Measurements from ENCODE around the gene CFAP46. TPM values are rescaled to one million over a fixed set of nuclear protein-coding genes. Genes with fewer than 3 reads are reported as not detected.
A peak's percentile ranks its signal among the peaks of the same experiment; 100 is the strongest.

Gene CFAP46
- total and polyA plus RNA-seq, 10 of the 15 experiments (the other 5 are each of a cell fraction or from before 2014, with no cell fraction given): 0.01 to 0.18 (median 0.03) TPM; not detected in 7

DNA sequence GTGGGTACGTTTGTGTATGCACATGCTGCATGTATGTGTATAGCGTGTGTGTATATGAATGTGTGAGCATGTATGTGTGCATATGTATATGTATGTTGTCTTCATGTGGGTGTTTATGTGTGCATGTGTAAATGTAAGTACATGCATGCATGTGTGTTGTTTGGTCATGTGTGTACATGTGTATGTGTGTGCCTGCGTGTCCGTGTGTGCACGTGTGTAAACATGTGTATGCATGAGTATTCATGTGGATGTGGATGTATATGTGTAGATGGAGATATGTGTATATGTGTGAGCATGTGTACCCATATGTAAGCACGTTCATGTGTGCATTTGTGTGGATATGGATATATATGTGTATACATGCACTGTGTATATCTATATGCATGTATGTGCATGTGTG, 5.5 kb upstream of the CFAP46 start:
- no peaks in the 10 kb centered on the region for H3K9me3 ChIP-seq (replicated peaks; ENCODE audit: control insufficient read depth, insufficient read depth, low read length)
- RAD21 ChIA-PET (ENCODE audit: unreplicated experiment): no interaction called here
- H3K4me1 ChIP-seq (ENCODE audit: control insufficient read depth, insufficient read depth, low read length): no peaks in the 10 kb centered on the region
- H3K36me3 ChIP-seq (ENCODE audit: control insufficient read depth in 2 of 2, insufficient read depth in 2 of 2, low read length in 1 of 2): no peaks in the 10 kb centered on the region
- WGBS (ENCODE audit: insufficient coverage, insufficient replicate concordance, low lambda C conversion rate, missing lambda C conversion rate): 32% methylated on average over 6 of the region's 6 CpGs
- ATAC-seq (no peak), FAIRE-seq (no peak), DNase-seq (ENCODE audit: low read depth, low spot score) (no peak)
- SMC1A ChIA-PET (ENCODE audit: uncharacterized antibody, unreplicated experiment): no interaction called here
- intact Hi-C loops (cut with micrococcal nuclease; ENCODE audit: unreplicated experiment) (no loop called here), in situ Hi-C loops (cut with MboI) (no loop called here)
- H3K27ac ChIP-seq (ENCODE audit: control insufficient read depth, insufficient read depth): no peak overlapping the region
- no peak overlapping the region for H3K4me3 ChIP-seq
- no peak for TF ChIP-seq POLR2AphosphoS2 (IDR thresholded peaks at IDR 0.05; ENCODE audit: low read depth, low read length)
- TF ChIP-seq, protein P1, sequence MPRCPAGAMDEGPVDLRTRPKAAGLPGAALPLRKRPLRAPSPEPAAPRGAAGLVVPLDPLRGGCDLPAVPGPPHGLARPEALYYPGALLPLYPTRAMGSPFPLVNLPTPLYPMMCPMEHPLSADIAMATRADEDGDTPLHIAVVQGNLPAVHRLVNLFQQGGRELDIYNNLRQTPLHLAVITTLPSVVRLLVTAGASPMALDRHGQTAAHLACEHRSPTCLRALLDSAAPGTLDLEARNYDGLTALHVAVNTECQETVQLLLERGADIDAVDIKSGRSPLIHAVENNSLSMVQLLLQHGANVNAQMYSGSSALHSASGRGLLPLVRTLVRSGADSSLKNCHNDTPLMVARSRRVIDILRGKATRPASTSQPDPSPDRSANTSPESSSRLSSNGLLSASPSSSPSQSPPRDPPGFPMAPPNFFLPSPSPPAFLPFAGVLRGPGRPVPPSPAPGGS (IDR thresholded peaks at IDR 0.05; ENCODE audit: borderline replicate concordance, insufficient read depth, low read depth, low read length, poor library complexity, severe bottlenecking): peak; percentile 64
- no peaks in the 10 kb centered on the region for H3K79me2 ChIP-seq (ENCODE audit: control insufficient read depth, insufficient read depth, low read length)
- H3K27me3 ChIP-seq (replicated peaks in 1 of 2; ENCODE audit: control insufficient read depth in 2 of 2, insufficient read depth in 2 of 2, low read length in 1 of 2): peaks cover 0 to 2% of the 10 kb centered on the region in 2 experiments; a peak in 1 of 4 replicates
- no TSS peak for BruUV-seq (replicated peaks)
- POLR2A ChIA-PET: no interaction called here
- H3K9ac ChIP-seq (ENCODE audit: control insufficient read depth, insufficient read depth, low read length): no peak overlapping the region
- H4K20me1 ChIP-seq (ENCODE audit: control insufficient read depth, insufficient read depth): no peaks in the 10 kb centered on the region
- CTCF ChIA-PET: no interaction called here
- no peak overlapping the region for H2AFZ ChIP-seq (ENCODE audit: control insufficient read depth, low read depth, low read length)
- H3K4me2 ChIP-seq (ENCODE audit: control insufficient read depth, insufficient read depth): no peak overlapping the region

DNA sequence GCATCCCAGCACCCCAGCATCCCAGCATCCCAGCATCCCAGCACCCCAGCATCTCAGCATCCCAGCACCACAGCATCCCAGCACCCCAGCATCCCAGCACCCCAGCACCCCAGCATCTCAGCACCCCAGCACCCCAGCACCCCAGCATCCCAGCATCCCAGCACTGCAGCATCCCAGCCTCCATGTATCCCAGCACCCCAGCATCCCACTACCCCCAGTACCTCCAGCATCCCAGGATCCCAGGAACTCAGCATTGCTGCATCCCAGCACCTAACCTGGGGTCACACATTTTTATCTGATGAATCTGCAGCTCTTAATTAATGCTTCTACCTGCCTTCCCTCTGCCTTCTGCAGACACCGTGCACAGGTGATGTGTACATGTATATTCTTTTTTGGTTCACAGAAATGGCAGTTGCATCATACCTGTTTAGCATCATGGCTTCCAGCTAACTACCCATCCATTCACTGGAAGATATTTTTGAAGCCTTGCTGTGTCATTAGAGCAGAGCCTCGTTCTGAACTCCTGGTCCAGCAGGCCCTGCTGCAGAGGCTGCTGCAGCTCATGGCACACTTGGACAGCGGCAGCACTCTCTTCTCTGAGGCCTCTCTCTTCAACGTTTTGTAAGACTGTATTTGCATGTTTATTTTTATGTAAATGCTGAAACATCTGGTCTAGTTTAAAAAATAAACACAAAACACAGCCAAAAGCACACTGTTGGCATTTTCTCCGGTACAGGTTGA, 4.6 kb upstream of the CFAP46 start:
- Histone ChIP-seq H3K4me1 (ENCODE audit: control insufficient read depth, insufficient read depth, low read length) (no peaks in the 10 kb centered on the region), H3K79me2 (ENCODE audit: control insufficient read depth, insufficient read depth, low read length) (no peaks in the 10 kb centered on the region), H3K27me3 (replicated peaks in 1 of 2; ENCODE audit: control insufficient read depth in 2 of 2, insufficient read depth in 2 of 2, low read length in 1 of 2) (peaks cover 0 to 2% of the 10 kb centered on the region in 2 experiments; a peak in 2 of 4 replicates), H3K9me3 (replicated peaks; ENCODE audit: control insufficient read depth, insufficient read depth, low read length) (no peaks in the 10 kb centered on the region), H3K36me3 (ENCODE audit: control insufficient read depth in 2 of 2, insufficient read depth in 2 of 2, low read length in 1 of 2) (no peaks in the 10 kb centered on the region), H2AFZ (ENCODE audit: control insufficient read depth, low read depth, low read length) (no peak overlapping the region), H3K4me2 (ENCODE audit: control insufficient read depth, insufficient read depth) (no peak overlapping the region), H3K9ac (ENCODE audit: control insufficient read depth, insufficient read depth, low read length) (no peak overlapping the region), H3K27ac (ENCODE audit: control insufficient read depth, insufficient read depth) (no peak overlapping the region), H4K20me1 (ENCODE audit: control insufficient read depth, insufficient read depth) (no peaks in the 10 kb centered on the region), H3K4me3 (no peak overlapping the region)
- CTCF ChIA-PET: no interaction called here
- no peak for FAIRE-seq
- BruUV-seq (replicated peaks): no TSS peak
- ATAC-seq: no peak
- RAD21 ChIA-PET (ENCODE audit: unreplicated experiment): no interaction called here
- in situ Hi-C loops (cut with MboI) (no loop called here), intact Hi-C loops (cut with micrococcal nuclease; ENCODE audit: unreplicated experiment) (no loop called here)
- no peak for DNase-seq (ENCODE audit: low read depth, low spot score)
- 42% methylated on average over 5 of the region's 5 CpGs for WGBS (ENCODE audit: insufficient coverage, insufficient replicate concordance, low lambda C conversion rate, missing lambda C conversion rate)
- SMC1A ChIA-PET (ENCODE audit: uncharacterized antibody, unreplicated experiment): no interaction called here
- POLR2A ChIA-PET: no interaction called here
- no peak for TF ChIP-seq SP1 (IDR thresholded peaks at IDR 0.05; ENCODE audit: low read depth, low read length)
- TF ChIP-seq LARP7 (IDR thresholded peaks at IDR 0.05): no peak
- no peak for TF ChIP-seq RAD51 (IDR thresholded peaks at IDR 0.05)
- TF ChIP-seq, protein P2, sequence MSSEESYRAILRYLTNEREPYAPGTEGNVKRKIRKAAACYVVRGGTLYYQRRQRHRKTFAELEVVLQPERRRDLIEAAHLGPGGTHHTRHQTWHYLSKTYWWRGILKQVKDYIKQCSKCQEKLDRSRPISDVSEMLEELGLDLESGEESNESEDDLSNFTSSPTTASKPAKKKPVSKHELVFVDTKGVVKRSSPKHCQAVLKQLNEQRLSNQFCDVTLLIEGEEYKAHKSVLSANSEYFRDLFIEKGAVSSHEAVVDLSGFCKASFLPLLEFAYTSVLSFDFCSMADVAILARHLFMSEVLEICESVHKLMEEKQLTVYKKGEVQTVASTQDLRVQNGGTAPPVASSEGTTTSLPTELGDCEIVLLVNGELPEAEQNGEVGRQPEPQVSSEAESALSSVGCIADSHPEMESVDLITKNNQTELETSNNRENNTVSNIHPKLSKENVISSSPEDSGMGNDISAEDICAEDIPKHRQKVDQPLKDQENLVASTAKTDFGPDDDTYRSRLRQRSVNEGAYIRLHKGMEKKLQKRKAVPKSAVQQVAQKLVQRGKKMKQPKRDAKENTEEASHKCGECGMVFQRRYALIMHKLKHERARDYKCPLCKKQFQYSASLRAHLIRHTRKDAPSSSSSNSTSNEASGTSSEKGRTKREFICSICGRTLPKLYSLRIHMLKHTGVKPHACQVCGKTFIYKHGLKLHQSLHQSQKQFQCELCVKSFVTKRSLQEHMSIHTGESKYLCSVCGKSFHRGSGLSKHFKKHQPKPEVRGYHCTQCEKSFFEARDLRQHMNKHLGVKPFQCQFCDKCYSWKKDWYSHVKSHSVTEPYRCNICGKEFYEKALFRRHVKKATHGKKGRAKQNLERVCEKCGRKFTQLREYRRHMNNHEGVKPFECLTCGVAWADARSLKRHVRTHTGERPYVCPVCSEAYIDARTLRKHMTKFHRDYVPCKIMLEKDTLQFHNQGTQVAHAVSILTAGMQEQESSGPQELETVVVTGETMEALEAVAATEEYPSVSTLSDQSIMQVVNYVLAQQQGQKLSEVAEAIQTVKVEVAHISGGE (CRISPR knock-in tag; IDR thresholded peaks at IDR 0.05): no peak
- no peak for TF ChIP-seq MXI1 (IDR thresholded peaks at IDR 0.05; ENCODE audit: low read depth, low read length)
- no peak for TF ChIP-seq SMC3 (IDR thresholded peaks at IDR 0.05; ENCODE audit: borderline replicate concordance, low read length)
- no peak for TF ChIP-seq GATAD2B (conservative IDR thresholded peaks at IDR 0.05; ENCODE audit: low read depth)
- no peak for TF ChIP-seq STAT3 (IDR thresholded peaks at IDR 0.05; ENCODE audit: low read depth, low read length)
